Measurements from ENCODE around the gene CAAP1.
A peak's percentile ranks its signal among the peaks of the same experiment; 100 is the strongest.
"Not testable (repeated sequence)": the region's sequence is repeated elsewhere in the genome, so short reads cannot be mapped to it uniquely, and the experiment has no call there.

CAAP1 gene, protein sequence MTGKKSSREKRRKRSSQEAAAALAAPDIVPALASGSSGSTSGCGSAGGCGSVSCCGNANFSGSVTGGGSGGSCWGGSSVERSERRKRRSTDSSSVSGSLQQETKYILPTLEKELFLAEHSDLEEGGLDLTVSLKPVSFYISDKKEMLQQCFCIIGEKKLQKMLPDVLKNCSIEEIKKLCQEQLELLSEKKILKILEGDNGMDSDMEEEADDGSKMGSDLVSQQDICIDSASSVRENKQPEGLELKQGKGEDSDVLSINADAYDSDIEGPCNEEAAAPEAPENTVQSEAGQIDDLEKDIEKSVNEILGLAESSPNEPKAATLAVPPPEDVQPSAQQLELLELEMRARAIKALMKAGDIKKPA

DNA sequence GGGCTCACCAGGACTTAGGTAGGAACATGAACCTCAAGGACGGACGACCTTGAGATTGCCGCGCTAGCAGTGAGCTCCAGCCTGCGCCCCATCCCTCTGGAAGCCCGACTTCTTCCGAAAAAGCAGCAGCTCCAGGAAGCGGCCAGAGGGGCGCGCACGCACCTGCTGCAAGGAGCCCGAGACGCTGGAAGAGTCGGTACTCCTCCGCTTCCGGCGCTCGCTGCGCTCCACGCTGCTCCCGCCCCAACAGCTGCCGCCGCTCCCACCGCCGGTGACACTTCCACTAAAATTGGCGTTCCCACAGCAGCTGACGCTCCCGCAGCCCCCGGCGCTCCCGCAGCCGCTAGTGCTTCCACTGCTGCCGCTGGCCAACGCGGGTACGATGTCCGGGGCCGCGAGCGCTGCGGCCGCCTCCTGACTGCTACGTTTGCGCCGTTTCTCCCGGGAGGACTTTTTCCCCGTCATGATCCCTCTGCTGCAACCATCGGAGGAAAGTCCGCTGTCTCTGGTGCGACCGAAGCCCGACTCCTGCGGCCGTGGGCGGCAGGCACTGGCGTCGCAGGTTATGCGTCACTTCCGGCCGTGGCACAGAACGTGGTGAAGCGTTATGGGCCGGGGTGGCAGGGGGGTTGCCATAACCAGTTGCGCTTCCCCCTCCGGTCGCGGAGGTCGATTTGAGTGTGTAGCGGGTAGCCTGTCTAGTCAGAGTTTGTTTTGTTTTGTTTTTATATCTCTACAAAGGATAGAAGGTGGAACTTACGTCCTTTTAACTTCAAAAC is at the start of gene CAAP1:
CAAP1 (minus strand) TSS at position 552 of the 779 bp plus-strand sequence; CDS start at position 465, 87 bp downstream.
- DNase-seq: peak; percentile 92

DNA sequence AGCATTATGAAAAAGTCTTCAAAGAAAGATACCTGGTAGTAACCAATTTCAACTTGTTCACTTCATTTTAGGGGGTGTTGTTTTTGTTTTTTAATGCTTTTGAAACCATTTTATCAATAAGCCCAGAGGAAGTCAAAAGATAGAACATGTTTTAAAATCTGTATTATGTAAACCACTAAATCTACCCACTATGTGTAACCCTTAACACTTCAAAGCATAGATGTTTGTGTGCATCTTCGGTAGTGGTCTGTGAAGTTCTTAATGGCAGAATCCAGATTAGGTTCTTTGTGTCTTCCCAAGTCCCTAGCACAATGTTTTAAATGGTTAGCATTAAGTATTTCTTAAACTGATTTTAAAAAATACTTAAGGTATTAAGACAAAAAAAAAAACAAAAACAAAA is 48.2 kb upstream of the CAAP1 start:
- DNase-seq: no peak

- DNase-seq: no peak
These were observed 47.5 kb upstream of the CAAP1 start for GRCh38 chr9:26939955-26940711.

DNA sequence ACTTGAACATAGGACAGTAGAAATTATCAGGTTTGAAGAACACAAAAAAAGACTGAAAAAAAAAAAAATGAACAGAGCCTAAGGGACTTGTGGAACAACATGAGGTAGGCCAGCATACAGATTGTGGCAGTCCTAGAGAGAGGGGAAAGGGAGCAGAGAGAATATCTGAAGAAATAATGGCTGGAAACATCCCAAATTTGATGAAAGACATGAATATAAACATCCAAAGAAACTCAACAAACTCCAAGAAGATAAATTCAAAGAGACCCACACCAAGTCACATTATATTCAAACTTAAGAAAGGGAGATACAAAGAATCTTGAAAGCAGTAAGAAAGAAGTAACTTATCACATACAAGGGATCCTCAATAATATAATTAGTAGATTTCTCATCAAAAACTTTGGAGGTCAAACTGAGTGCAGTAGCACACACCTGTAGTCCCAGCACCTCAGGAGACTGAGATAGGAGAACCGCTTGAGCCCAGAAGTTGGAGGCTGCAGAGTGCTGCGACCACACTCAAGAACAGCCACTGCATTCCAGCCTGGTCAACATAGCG is 45.3 kb upstream of the CAAP1 start:
- DNase-seq: no peak

DNA sequence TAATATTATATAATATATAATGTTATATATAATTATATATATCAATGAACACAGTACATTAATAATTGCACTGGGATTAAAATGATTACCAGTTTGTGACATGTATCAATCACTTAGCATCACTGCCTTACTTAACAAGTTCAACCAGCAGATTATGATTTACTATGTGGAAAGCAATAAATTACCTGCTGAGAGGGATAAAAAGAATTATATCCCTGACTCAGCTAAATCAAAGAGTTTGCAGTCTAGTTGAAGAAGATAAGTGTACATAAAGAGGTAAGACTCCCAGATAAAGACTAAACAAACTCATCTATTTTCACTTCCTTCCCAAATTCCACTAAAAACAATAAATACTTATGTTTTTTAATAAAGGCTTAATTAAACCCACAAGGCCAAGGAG is 43.2 kb upstream of the CAAP1 start:
- no peak for DNase-seq

DNA sequence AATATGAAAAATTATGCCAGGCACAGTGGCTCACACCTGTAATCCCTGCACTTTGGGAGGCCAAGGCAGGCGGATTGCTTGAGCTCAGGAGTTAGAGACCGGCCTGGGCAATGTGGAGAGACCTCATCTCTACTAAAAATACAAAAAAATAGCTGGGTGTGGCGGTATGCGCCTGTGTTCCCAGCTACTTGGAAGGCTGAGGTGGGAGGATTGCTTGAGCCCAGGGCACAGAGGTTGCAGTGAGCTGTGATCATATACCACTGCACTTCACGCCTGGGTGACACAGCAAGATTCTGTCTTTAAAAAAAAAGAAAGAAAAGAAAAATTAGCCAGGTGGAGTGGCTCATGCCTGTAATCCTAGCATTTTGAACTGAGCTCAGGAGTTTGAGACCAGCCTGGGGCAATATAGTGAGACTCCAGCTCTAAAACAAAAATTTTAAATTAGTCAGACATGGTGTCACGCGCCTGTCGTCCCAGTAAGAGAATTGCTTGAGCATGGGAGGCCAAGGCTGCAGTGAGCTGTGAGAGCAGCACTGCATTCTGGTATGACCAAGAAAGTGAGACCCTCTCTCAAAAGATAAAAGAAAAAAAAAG is 36.4 kb upstream of the CAAP1 start:
- no peak for DNase-seq

- DNase-seq: no peak
These were observed 33.0 kb upstream of the CAAP1 start for GRCh38 chr9:26925609-26926008.

DNA sequence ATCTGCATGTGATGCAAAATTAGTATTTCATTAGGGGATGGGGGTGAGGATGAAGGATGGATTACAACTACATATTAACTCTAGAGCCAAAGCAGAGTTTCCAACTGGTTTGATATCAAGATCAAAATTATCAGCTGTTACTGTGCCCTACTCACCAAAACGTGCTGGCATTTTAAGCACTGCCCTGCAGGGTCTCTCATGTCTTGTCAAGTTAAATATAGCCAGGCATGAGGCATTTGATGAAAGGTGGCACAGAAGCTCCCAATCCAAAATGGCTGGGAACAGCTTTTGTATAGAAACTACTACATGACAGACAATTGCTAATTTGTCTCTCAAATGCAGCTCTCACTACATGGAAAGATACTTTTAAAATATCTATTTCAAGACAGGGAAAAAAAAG is 27.1 kb upstream of the CAAP1 start:
- no peak for DNase-seq

DNA sequence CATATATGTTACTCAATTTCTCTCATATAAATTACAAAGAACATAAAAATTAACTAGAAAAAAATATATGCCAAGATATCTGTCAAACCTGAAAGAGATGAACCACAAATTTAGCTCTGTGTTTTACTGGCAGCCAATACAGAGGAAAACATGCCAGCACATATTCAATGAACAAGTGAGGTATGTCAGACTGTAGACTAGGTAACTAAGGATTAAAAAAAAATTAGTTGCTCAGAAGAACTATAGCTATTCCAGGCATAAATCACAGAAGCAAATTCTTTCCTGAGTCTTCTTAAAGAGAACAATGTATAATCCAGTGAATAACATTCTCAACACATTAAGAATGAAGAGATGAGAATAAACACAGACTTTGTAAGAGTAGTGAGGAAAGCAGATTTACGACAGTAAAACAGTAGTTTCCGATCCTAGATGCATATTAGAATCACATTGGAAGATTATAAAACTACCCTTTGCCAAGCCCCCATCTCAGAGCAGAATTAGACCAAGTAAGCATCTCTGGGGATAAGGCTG is 20.6 kb upstream of the CAAP1 start:
- DNase-seq: no peak

- no peak for DNase-seq
These were observed 12.1 kb upstream of the CAAP1 start for GRCh38 chr9:26904671-26905070.

GRCh38 chr9:26904070-26904469 is 11.5 kb upstream of the CAAP1 start:
- no peak for DNase-seq

DNA sequence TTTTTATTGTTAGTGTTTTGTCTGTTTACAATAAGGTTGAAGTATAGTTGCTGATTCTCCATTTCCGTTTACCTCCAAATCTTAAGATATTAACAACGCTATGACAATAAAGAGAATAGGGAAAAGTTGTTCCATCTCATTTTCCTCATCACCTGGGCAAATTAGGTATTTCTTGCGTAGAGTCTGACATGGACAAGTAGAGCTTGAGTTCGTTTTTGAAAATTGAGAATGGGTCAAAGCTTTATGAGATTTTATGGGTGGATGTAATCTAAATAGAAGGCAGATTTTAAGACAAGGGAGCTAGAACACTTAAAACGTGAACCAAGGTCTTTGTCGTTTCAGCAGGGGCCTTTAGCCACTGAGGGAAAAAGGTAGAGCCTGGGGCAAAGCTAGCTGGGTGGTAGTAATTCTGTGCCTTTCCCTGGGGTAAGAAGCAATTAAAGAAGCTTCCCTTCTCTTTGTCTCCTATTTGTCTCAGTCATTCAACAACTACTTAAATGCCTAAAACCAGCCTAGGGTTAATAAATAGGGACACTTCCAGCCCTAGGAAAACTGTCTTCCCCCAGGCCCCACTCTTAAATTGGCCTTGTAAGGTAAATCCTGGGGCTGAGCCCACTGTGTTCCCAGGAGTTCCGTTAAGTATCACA is 551 bp upstream of the CAAP1 start:
- no peak for DNase-seq

- DNase-seq: no peak
These were observed 876 bp downstream of the CAAP1 start for GRCh38 chr9:26891726-26892125.

- no peak for DNase-seq
These were observed 4.3 kb downstream of the CAAP1 start for GRCh38 chr9:26888271-26888670.

- no peak for DNase-seq
These were observed 10.4 kb downstream of the CAAP1 start for GRCh38 chr9:26882154-26882553.

DNA sequence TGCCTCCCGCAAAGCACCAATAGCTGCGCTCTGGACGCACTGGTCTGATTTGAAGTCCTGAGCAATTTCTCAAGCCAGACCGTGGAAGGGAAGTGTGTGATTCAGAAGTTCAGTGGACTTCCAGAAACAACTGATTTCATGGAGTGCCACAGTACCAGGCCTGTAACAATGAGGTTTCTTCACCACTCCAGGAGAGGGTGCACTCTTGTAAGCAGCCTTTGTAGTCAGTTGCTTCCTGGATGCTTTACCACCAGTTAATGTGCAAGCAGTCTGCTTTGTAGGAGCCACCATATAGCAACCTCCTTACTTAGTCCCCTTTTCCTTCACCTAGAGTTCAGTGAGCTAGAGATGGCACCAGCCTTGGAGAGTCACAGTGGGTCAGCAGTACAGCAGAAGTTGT is 12.3 kb downstream of the CAAP1 start:
- DNase-seq: no peak

DNA sequence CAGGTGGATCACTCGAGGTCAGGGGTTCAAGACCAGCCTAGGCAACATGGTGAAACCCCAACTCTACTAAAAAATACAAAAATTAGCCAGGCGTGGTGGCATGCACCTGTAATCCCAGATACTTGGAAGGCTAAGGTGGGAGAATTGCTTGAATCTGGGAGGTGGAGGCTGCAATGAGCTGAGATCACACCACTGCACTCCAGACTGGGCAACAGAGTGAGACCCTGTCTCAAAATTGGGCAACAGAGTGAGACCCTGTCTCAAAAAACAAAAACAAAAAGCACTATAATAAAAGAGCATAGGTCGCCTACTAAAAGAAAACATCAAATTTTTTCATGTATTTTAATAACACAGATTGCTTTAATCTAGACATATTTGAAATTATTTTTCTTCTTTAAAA is 17.4 kb downstream of the CAAP1 start:
- DNase-seq: not testable (repeated sequence)

DNA sequence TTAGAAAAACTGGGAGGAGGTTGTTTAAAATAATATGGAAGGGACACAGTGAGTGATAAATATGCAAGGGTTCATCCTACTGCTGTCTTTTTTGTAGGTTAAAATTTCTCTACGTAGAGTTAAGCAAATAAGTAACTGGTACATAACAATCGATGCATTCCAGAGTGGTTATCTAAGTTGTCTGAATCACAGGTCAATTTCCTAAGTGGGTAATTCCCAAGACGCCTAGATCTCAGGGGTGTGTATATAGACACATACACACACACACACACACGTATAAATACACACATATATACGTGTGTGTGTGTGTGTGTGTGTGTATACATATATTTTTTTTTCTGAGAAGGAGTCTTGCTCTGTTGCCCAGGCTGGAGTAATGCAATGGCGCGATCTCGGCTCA is 22.3 kb downstream of the CAAP1 start:
- no peak for DNase-seq

DNA sequence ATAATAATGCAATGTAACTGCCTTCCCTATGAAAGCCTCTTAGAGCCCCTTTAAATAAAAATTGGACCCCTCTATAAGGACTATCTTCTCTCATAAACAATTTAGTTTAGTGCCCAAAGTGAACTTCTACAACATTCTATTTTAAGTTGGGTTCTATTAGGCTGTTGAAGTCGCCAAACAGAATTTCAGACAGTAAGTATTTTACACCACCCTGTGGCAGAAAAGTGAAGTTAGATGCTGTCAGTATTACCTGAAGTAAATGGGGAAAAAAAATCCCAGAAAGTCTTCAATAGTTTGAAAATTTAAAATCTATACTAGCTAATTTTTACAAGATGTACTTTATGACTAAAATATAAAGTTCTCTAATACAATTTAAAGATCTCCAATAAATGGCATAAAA is 29.5 kb downstream of the CAAP1 start:
- DNase-seq: no peak

GRCh38 chr9:26856413-26857032 is 36.1 kb downstream of the CAAP1 start:
- no peak for DNase-seq

DNA sequence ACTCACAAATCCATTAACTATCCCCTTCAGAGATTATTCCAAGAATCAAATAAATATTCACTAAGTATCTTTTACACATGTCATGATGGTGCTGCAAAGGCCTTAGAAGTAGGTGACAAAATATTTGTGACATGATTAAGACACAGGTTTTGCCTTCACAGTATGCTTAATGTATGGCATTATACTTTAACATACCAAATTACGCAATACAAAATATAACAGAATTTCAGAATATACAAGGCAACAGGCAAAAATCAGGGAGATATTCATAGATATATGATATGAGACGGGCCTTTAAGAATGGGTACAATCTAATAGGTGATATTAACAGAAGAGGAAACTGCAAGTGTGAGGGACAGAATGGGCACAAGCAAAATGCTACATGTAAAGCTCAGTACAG is 41.6 kb downstream of the CAAP1 start:
- DNase-seq: no peak

DNA sequence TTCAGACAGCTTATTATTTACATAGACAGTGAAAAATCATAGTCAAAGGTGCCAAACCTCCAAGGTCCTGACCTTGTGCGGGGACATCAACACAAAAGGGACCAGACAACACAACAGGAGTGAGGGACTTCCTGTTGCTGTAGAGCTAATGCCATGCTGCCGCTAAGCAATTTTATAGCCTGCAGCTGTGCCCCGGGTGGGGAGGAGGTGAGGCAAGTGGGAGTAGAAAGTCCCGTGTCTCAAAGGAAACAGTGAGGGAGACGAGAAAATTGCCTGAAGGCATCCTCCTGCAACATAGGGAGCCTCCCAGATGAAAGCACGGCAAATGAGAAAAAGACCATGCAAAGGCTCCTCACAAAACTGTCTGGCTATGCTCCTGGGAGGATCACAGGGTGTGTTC is 58.8 kb downstream of the CAAP1 start:
- DNase-seq: no peak

Measured in activated T-cell treated with anti-CD3 and anti-CD28 coated beads for 4 hours (primary cell).